HepG2 (cell line): ENCODE measurements around the gene UBE2R2. TPM values are rescaled to one million over a fixed set of nuclear protein-coding genes. Genes with fewer than 3 reads are reported as not detected.

ENCODE experiments used
- ATAC-seq: fragments of 200-7000 bp; cut with Tn5 transposase; 3 replicates; pipeline ENCODE4 v1.9.1; 2020; ENCODE audit warnings: mild to moderate bottlenecking, moderate library complexity
- BruUV-seq: library from RNA; stranded (reverse); fragments of 400-500 nt; replicated peaks from 2 replicates; lab custom pipeline; 2021; lab: Mats Ljungman, UMichigan
- CTCF ChIA-PET: fragments of 300-600 bp; formaldehyde crosslinking; extraction: SDS; loops from one replicate; lab custom pipeline; 2021; ENCODE audit warnings: low total read pairs, inconsistent platforms, low intra/inter-chr PET ratio; lab: Yijun Ruan, JAX
- POLR2A ChIA-PET: fragments of 350-600 bp; sonication (Branson Sonifier 250); formaldehyde crosslinking; loops from one replicate; lab custom pipeline; 2020; ENCODE audit warnings: antibody characterized with exemption, inconsistent platforms; lab: Yijun Ruan, JAX
- DNase-seq: peaks from one replicate; pipeline ENCODE4 v3.0.0-alpha.2; 2015; ENCODE audit warnings: low spot score
- FAIRE-seq: peaks from 3 replicates; lab custom pipeline; 2011; peaks lifted over from hg19 to GRCh38; lab: Jason Lieb, UNC
- H2AFZ ChIP-seq: one replicate; pipeline ENCODE4 v1.6.1; 2011; ENCODE audit warnings: low read length, inconsistent platforms
- H3K27ac ChIP-seq: fragments of 300-600 bp; 3 replicates; pipeline ENCODE4 v1.8.0; 2011; ENCODE audit warnings: mixed run types, mild to moderate bottlenecking, mixed read lengths, low read length, inconsistent platforms; ENCODE audit not compliant: insufficient read depth; ENCODE audit errors: extremely low read length
- H3K27me3 ChIP-seq, 2 experiments: fragments of 200-600 bp in 1 of 2; 2 replicates in 1 of 2; 3 replicates in 1 of 2; pipeline versions ENCODE4 v1.6.0 to v1.8.0; 2011; ENCODE audit warnings: low read length in 2 of 2, mild to moderate bottlenecking in 2 of 2, moderate library complexity in 2 of 2, inconsistent platforms in 1 of 2; ENCODE audit not compliant: insufficient read depth in 2 of 2, control insufficient read depth in 1 of 2
- H3K36me3 ChIP-seq, 2 experiments: fragments of 200-600 bp in 1 of 2; replicated peaks in 1 of 2; 2 replicates in 1 of 2; 3 replicates in 1 of 2; pipeline versions ENCODE4 v1.5.1 to v1.8.0; 2011; ENCODE audit warnings: low read length in 2 of 2, inconsistent platforms in 1 of 2; ENCODE audit not compliant: insufficient read depth in 2 of 2, control insufficient read depth in 1 of 2
- H3K4me1 ChIP-seq: 2 replicates; pipeline ENCODE4 v1.5.1; 2012; ENCODE audit warnings: low read length, inconsistent platforms; ENCODE audit not compliant: insufficient read depth
- H3K4me2 ChIP-seq: 2 replicates; pipeline ENCODE4 v1.6.0; 2011; ENCODE audit warnings: low read depth, low read length, inconsistent platforms
- H3K4me3 ChIP-seq, 3 experiments: fragments of 200-600 bp in 1 of 3; sonication (generic), shearing (Covaris generic) in 1 of 3; replicated peaks in 1 of 3; 2 replicates each; pipeline ENCODE4 v1.5.1; 2011 to 2016; ENCODE audit warnings: low read length in 3 of 3, inconsistent platforms in 2 of 3, low read depth in 2 of 3, mild to moderate bottlenecking in 2 of 3, control low read depth in 1 of 3, mixed read lengths in 1 of 3; ENCODE audit not compliant: insufficient read depth in 1 of 3
- H3K79me2 ChIP-seq: one replicate; pipeline ENCODE4 v1.6.1; 2011; ENCODE audit warnings: low read length, inconsistent platforms; ENCODE audit not compliant: insufficient read depth
- H3K9ac ChIP-seq: 2 replicates; pipeline ENCODE4 v1.6.0; 2011; ENCODE audit warnings: mild to moderate bottlenecking, low read depth, low read length, inconsistent platforms; ENCODE audit not compliant: insufficient read depth
- H3K9me3 ChIP-seq: 2 replicates; pipeline ENCODE4 v1.5.1; 2012; ENCODE audit warnings: mild to moderate bottlenecking, low read length
- H4K20me1 ChIP-seq: 2 replicates; pipeline ENCODE4 v1.6.0; 2011; ENCODE audit warnings: inconsistent platforms, mild to moderate bottlenecking, low read length, moderate library complexity; ENCODE audit not compliant: insufficient read depth
- ARID4A ChIP-seq: sonication (generic); formaldehyde crosslinking; IDR thresholded peaks from 2 replicates; pipeline ENCODE4 v1.5.0; 2020; ENCODE audit warnings: mild to moderate bottlenecking, missing genetic modification reagents, borderline replicate concordance
- CEBPG ChIP-seq: IDR thresholded peaks from 2 replicates; pipeline ENCODE4 v1.6.1; 2016
- ELF1 ChIP-seq: sonication (generic); formaldehyde crosslinking; IDR thresholded peaks from 2 replicates; pipeline ENCODE4 v1.4.0; 2020; ENCODE audit warnings: missing genetic modification reagents
- FOXC1 ChIP-seq: sonication (generic); formaldehyde crosslinking; IDR thresholded peaks from 2 replicates; pipeline ENCODE4 v1.8.0; 2022; ENCODE audit warnings: mild to moderate bottlenecking, missing genetic modification reagents, borderline replicate concordance
- FOXM1 ChIP-seq: sonication (generic); formaldehyde crosslinking; IDR thresholded peaks from 2 replicates; pipeline ENCODE4 v1.5.0; 2020; ENCODE audit warnings: missing genetic modification reagents
- KDM5A ChIP-seq: fragments of 200-600 bp; sonication (generic); IDR thresholded peaks from 2 replicates; pipeline ENCODE4 v1.7.0; 2018; ENCODE audit warnings: antibody characterized with exemption, mild to moderate bottlenecking, low read length, borderline replicate concordance
- KDM6A ChIP-seq: IDR thresholded peaks from 2 replicates; pipeline ENCODE4 v1.6.1; 2016; ENCODE audit warnings: low read depth
- MED1 ChIP-seq: sonication (generic); formaldehyde crosslinking; IDR thresholded peaks from 2 replicates; pipeline ENCODE4 v1.4.0; 2020; ENCODE audit warnings: missing genetic modification reagents
- MTF2 ChIP-seq: sonication (generic); formaldehyde crosslinking; IDR thresholded peaks from 2 replicates; pipeline ENCODE4 v1.5.0; 2020; ENCODE audit warnings: missing genetic modification reagents, borderline replicate concordance
- NCOA2 ChIP-seq: sonication (generic); formaldehyde crosslinking; IDR thresholded peaks from 2 replicates; pipeline ENCODE4 v1.8.0; 2022; ENCODE audit warnings: inconsistent platforms
- RFX1 ChIP-seq: fragments of 450-650 bp; IDR thresholded peaks from 2 replicates; pipeline ENCODE4 v1.6.1; 2017
- SALL1 ChIP-seq: sonication (generic); formaldehyde crosslinking; IDR thresholded peaks from 2 replicates; pipeline ENCODE4 v1.8.0; 2022; ENCODE audit warnings: mild to moderate bottlenecking, missing genetic modification reagents
- SYNCRIP ChIP-seq: fragments of 200-400 bp; formaldehyde crosslinking; IDR thresholded peaks from 2 replicates; pipeline ENCODE4 v1.6.1; 2018; ENCODE audit warnings: mild to moderate bottlenecking, low read depth, low read length; ENCODE audit not compliant: insufficient read depth
- ZNF609 ChIP-seq: sonication (generic); formaldehyde crosslinking; IDR thresholded peaks from 2 replicates; pipeline ENCODE4 v1.4.0; 2020; ENCODE audit warnings: mild to moderate bottlenecking, missing genetic modification reagents, borderline replicate concordance
- ZNF740 ChIP-seq: sonication (generic); formaldehyde crosslinking; IDR thresholded peaks from 2 replicates; pipeline ENCODE4 v1.4.0; 2020; ENCODE audit warnings: missing genetic modification reagents
- ZNF772 ChIP-seq: sonication (generic); formaldehyde crosslinking; IDR thresholded peaks from 2 replicates; pipeline ENCODE4 v1.5.0; 2020; ENCODE audit warnings: mild to moderate bottlenecking, missing genetic modification reagents
- WGBS: methylation state at CpG from one replicate; pipeline ENCODE4 v1.1.6; 2017; ENCODE audit warnings: low lambda C conversion rate; 5-methylcytosine and 5-hydroxymethylcytosine counted together
- in situ Hi-C: cut with HindIII; loops from 2 replicates; pipeline ENCODE4 v1.10.0; 2017; ENCODE audit warnings: low pct_unique_long_range_greater_than_20kb; ENCODE audit not compliant: extremely low pct_ligation_motif_present
- intact Hi-C: fragments of 100-400 bp; cut with micrococcal nuclease; formaldehyde crosslinking; loops from one replicate; pipeline ENCODE4 v1.10.0; 2022; ENCODE audit not compliant: unreplicated experiment
- polyA plus RNA-seq, 8 experiments: library from polyadenylated mRNA; depleted of rRNA in 3 of 8; stranded (reverse) in 7 of 8; unstranded in 1 of 8; fragments of >200 nt; fragmentation: Illumina TruSeq in 4 of 8; extraction: Trizol in 4 of 8; gene quantifications; 2 replicates each; pipeline versions ENCODE4 v1.2.1 to v1.2.3, GENCODE V29; 2011 to 2016; ENCODE audit warnings: low read depth in 4 of 8, missing spikeins in 1 of 8, mixed read lengths in 1 of 8; ENCODE audit not compliant: insufficient read depth in 1 of 8
- total RNA-seq, 5 experiments: library from RNA; depleted of rRNA; stranded (reverse); fragments of >200 nt; fragmentation: Illumina TruSeq; extraction: Trizol; gene quantifications; 2 replicates each; pipeline ENCODE4 v1.2.3, GENCODE V29; 2016; ENCODE audit warnings: low read depth in 1 of 5

The UBE2R2 gene
- total and polyA plus RNA-seq, 2 of the 13 experiments (the other 11 are each of a cell fraction or from before 2014, with no cell fraction given) = 14.8 to 20.9 TPM

GRCh38 chr9:33878691-33879366, 61.9 kb downstream of the UBE2R2 start:
- no peaks in the 10 kb centered on the region for H3K27me3 ChIP-seq
- CTCF ChIA-PET = no interaction called here
- peaks cover 30% of the 10 kb centered on the region for H4K20me1 ChIP-seq

More at GRCh38 chr9:33878691-33879366, 61.9 kb downstream of the UBE2R2 start:
- TF ChIP-seq NCOA2 (CRISPR knock-in tag) (no peak), ARID4A (CRISPR knock-in tag) (no peak), RFX1 (no peak), MED1 (CRISPR knock-in tag) (no peak), KDM5A (no peak), KDM6A (no peak), ZNF740 (no peak), MTF2 (CRISPR knock-in tag) (no peak), ZNF609 (CRISPR knock-in tag) (no peak), FOXC1 (CRISPR knock-in tag) (no peak), SALL1 (CRISPR knock-in tag) (no peak), SYNCRIP (no peak), CEBPG (CRISPR knock-in tag) (no peak), ZNF772 (CRISPR knock-in tag) (no peak), FOXM1 (CRISPR knock-in tag) (no peak), ELF1 (CRISPR knock-in tag) (no peak)
- Histone ChIP-seq H3K27ac (no peak overlapping the region), H3K79me2 (peaks cover 86% of the 10 kb centered on the region), H2AFZ (no peak overlapping the region), H3K36me3 (0 out of 5 replicates have a peak, but pooled peaks cover 0 to 5% of the 10 kb centered on the region in 2 experiments), H3K4me2 (no peak overlapping the region), H3K4me3 (no peak overlapping the region), H3K9ac (no peak overlapping the region), H3K4me1 (0 out of 2 replicates have a peak, but pooled peaks cover 1% of the 10 kb centered on the region), H3K9me3 (no peaks in the 10 kb centered on the region)
- intact Hi-C loops (no loop called here), in situ Hi-C loops (no loop called here)
- BruUV-seq = no TSS peak
- no peak for DNase-seq
- POLR2A ChIA-PET = no interaction called here
- no peak for ATAC-seq
- no peak for FAIRE-seq
- 93% methylated on average over 7 of the region's 7 CpGs for WGBS
